Mucosa of stomach (tissue), 1 donor: ENCODE results near the gene TRIM65.
"Not testable (repeated sequence)": the region's sequence is repeated elsewhere in the genome, so short reads cannot be mapped to it uniquely, and the experiment has no call there.

ENCODE experiments used
- H3K27me3 ChIP-seq: one replicate; pipeline ENCODE4 v1.7.0; 2013; ENCODE audit warnings: mild to moderate bottlenecking, low read length; ENCODE audit not compliant: control insufficient read depth, insufficient read depth
- H3K36me3 ChIP-seq: one replicate; pipeline ENCODE4 v1.7.0; 2013; ENCODE audit warnings: low read length; ENCODE audit not compliant: control insufficient read depth, insufficient read depth
- H3K4me1 ChIP-seq: one replicate; pipeline ENCODE4 v1.7.0; 2013; ENCODE audit warnings: mild to moderate bottlenecking, low read length; ENCODE audit not compliant: control insufficient read depth, insufficient read depth
- H3K4me3 ChIP-seq: one replicate; pipeline ENCODE4 v1.7.0; 2013; ENCODE audit warnings: low read length
- H3K9ac ChIP-seq: one replicate; pipeline ENCODE4 v1.7.0; 2013; ENCODE audit warnings: mild to moderate bottlenecking, low read length, moderate library complexity
- H3K9me3 ChIP-seq: one replicate; pipeline ENCODE4 v1.7.0; 2013; ENCODE audit warnings: mild to moderate bottlenecking, low read length, moderate library complexity; ENCODE audit not compliant: control insufficient read depth
- donor health status: Pancreatic carcinoma.

Gene TRIM65

GRCh38 chr17:75876190-75876937, 20.4 kb downstream of the TRIM65 start:
- Histone ChIP-seq H3K9me3 (no peaks in the 10 kb centered on the region), H3K9ac (peak overlapping the region; percentile 87), H3K27me3 (no peaks in the 10 kb centered on the region)

DNA sequence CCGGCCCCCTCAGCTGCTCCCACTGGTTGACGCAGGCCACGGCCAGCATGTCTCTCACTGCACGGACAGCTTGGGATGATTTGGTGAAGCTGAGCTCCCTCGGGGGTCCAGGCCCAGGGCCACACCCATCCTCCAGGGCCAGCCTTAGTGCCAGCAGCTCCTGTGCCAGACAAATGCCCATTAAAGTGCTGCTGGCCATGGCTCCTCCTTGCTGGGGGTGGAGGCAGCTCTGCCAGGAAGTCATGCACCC, 20.9 kb downstream of the TRIM65 start:
- Histone ChIP-seq H3K4me3 (peak overlapping the region; percentile 94), H3K9ac (peak overlapping the region; percentile 87), H3K36me3 (no peaks in the 10 kb centered on the region), H3K9me3 (no peaks in the 10 kb centered on the region), H3K27me3 (no peaks in the 10 kb centered on the region), H3K4me1 (peaks cover 60% of the 10 kb centered on the region)

More at GRCh38 chr17:75876190-75876937, 20.4 kb downstream of the TRIM65 start:
- Histone ChIP-seq H3K4me3 (peak overlapping the region; percentile 94), H3K36me3 (no peaks in the 10 kb centered on the region), H3K4me1 (peaks cover 61% of the 10 kb centered on the region)

- H3K4me3 ChIP-seq, result peak overlapping the region; percentile 94
- peaks cover 60% of the 10 kb centered on the region for H3K4me1 ChIP-seq
- H3K36me3 ChIP-seq, result no peaks in the 10 kb centered on the region
- no peaks in the 10 kb centered on the region for H3K27me3 ChIP-seq
- peak overlapping the region; percentile 87 for H3K9ac ChIP-seq
- H3K9me3 ChIP-seq, result no peaks in the 10 kb centered on the region
Measured at GRCh38 chr17:75875182-75875939, 21.4 kb downstream of the TRIM65 start.

DNA sequence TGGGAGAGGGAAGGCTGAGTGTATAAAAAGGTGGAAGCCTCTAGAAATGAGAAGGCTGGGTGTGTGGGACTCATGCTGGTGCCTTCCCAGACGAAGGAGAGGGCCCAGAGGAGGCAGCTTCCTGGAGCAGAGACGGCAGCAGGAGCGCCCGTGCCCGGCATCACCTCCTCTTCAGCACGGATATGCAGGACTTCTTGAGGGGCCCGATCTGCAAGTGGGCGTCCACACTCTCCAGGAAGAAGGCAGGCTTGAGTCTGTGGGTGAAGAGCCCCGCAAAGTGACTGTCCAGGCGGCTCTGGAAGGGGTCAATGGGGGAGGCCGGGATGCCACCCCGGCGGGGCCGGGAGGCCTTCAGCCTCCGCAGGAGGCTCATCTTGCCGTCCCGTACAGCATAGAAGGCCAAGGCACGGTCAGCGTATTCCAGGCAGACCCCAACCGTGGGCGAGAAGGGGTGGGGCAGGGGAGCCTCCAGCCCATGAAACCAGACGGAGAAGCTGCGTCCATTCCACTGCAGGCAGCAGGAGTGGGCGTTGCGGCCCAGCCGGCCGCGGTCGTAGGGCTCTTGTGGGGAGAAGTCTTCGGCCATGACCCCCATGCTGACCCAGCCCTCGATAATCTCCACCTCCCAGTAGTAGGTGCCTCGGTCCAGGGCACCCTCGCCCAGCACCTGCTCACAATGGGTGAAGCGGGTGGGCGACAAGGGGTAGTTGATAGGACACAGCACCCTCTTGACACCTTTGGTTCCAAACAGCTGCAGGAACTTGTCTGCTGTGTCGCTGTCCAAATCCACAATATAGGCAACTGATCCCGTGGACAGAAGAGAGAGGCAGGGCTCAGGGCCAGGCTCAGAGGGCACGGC, 22.2 kb downstream of the TRIM65 start:
- Histone ChIP-seq H3K9me3 (no peaks in the 10 kb centered on the region), H3K4me1 (peaks cover 66% of the 10 kb centered on the region), H3K36me3 (no peaks in the 10 kb centered on the region), H3K27me3 (no peaks in the 10 kb centered on the region), H3K9ac (peak overlapping the region; percentile 87), H3K4me3 (no peak overlapping the region)

DNA sequence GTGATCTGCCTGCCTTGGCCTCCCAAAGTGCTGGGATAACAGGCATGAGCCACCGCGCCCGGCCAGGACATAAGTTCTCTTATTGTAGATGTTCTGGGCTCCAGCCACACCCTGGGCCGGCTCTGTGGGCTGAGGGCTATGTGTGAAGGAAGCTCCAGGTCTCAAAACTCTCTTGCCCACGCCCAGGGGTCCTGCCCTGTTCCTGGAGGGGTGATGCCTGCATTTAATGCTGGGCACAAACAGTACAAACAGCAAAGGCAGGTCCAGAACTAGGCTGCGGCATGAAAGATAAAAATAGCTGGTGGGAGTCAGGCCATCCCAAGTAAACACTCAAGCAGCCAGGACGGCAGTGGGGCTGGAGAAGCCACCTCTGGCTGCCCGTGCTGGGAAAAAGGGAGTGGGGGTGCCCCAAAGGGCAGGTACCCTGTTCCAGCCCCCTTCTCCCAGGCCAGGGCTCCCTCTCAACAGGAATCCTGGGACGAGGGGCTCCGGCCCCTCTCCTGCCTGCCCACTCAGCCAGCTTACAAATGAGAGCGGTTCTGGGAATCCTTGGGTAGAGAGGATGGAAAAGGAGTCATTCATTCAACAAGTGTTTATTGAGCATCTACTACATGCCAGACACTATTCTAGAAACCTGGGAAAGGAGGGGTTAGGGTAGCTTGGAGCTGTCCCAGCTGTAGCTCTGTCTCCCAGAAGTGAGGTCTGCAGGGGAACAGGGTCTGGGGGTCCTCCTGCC, 23.0 kb downstream of the TRIM65 start:
- Histone ChIP-seq H3K27me3 (no peaks in the 10 kb centered on the region), H3K4me3 (no peak overlapping the region), H3K9me3 (no peaks in the 10 kb centered on the region), H3K4me1 (peaks cover 70% of the 10 kb centered on the region), H3K9ac (peak overlapping the region; percentile 66), H3K36me3 (no peaks in the 10 kb centered on the region)

DNA sequence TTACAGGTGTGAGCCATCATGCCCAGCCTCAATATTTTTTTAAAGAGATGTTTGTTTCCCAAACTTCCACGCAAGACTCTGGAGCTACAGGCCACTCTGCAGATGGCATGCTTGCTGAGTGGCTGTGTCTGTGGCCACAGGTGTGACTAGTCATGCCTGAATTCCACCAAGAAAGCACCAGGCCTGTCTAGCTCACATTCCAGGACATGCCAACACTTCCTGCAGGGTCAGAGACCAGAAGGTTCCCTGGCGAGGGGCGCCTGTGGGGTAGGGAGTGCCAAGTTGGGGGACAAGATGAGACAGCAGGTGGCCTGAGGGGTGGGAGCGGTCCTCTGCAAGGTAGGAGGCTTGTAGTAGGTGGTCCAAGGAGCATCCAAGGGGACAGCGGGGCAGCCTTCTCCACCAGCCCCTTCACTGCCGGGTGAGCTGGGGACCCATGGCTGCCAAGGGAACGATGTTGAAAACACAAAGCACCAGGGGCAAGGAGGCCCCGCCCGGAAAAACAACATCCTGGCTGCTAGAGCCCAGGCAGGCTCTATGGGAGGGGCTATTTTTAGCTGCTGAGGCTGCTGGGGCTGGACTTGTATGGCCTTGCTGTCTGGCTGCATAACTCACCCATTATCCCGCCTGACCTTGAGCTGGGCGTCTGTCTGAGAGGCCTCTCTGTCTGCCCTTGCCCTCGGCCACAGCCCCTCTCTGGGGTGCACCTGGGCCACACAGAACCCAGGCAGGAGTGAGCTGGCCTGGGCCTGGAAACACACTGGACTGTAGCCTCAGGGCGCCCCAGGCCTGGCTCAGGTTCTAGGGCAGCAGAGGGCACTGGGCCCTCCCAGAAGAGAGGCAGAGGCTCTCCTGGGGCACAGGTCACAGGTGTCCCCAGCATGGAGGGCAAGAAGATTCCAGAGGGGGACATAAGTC, 24.1 kb downstream of the TRIM65 start:
- Histone ChIP-seq H3K36me3 (no peaks in the 10 kb centered on the region), H3K9me3 (no peaks in the 10 kb centered on the region), H3K9ac (peak overlapping the region; percentile 66), H3K4me1 (peaks cover 68% of the 10 kb centered on the region), H3K27me3 (no peaks in the 10 kb centered on the region), H3K4me3 (no peak overlapping the region)

DNA sequence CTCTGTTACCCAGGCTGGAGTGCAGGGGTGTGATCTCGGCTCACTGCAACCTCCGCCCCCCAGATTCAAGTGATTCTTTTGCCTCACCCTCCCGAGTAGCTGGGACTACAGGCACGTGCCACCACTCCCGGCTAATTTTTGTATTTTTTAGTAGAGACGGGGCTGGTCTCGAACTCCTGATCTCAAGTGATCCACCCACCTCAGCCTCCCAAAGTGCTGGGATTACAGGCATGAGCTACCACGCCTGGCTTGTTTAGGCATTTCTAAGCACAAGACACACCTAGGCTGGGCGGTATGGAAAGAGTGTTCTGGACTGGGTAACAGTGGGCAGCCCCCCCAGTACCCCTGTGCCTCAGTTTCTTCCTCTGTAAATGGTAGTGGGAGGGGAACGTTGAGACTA, 26.5 kb downstream of the TRIM65 start:
- not testable (repeated sequence) for H3K9ac ChIP-seq, H3K36me3 ChIP-seq, H3K4me3 ChIP-seq, H3K9me3 ChIP-seq, H3K27me3 ChIP-seq
- peaks cover 44% of the 10 kb centered on the region for H3K4me1 ChIP-seq

DNA sequence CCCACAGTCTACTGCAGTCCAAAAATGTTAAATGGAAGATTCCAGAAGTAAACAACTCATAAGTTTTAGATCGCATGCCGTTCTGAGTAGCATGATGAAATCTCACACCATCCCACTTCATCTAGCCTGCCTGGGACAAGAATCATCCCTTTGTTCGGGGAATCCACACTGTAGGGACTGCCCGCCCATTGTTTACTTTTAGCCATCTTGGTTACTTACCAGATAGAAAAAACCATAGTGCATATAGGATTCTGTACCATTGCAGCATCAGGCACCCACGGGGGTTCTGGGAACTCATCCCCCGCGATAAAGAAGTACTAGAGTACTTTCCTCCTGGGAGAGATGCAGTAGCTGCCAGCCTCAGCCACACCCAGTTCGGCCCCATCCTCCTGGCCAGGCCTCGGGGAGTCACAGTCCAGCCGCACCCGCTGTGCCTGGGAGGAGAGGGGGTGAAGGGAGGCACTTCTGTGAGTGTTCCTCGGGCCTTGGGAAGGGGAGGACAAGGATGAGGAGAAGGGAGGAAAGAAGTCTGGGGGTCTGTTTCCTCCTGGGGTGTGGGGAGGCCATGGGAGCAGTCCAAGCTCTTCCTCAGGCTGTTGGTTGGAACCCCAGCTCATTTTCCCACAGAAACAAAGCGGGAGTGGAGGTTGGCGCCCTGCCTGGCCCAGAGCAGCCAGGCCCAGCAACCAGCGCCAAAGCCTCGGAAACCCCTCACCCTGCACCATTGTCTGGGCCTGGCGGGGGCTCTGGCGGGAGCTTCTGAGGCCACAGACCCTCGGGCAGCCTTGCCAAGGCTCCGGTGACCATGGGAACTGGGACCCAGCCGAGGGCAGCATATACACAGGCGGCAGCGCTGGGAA, 27.2 kb downstream of the TRIM65 start:
- H3K9ac ChIP-seq, result no peak overlapping the region
- peaks cover 37% of the 10 kb centered on the region for H3K4me1 ChIP-seq
- H3K27me3 ChIP-seq, result no peaks in the 10 kb centered on the region
- H3K36me3 ChIP-seq, result no peaks in the 10 kb centered on the region
- H3K9me3 ChIP-seq, result no peaks in the 10 kb centered on the region
- H3K4me3 ChIP-seq, result no peak overlapping the region

DNA sequence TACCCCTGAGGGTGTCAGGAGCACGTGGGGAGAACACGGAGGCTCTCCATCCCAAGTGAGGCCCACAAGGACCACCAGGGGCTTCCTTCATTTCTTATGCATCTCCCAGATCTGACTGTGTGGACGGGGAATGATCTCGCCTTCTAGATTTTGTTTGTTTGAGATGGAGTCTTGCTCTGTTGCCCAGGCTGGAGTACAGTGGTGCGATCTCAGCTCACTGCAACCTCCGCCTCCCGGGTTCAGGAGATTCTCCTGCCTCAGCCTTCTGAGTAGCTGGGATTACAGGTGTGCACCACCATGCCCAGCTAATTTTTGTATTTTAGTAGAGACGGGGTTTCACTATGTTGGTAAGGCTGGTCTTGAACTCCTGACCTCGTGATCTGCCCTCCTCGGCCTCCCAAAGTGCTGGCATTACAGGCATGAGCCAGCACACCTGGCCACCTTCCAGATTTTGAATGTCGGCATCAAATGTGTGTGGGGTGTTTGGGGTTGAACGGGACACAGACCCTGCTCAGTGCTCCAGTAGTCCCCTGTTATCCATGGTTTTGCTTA, 27.9 kb downstream of the TRIM65 start:
- peaks cover 30% of the 10 kb centered on the region for H3K4me1 ChIP-seq
- H3K36me3 ChIP-seq, H3K4me3 ChIP-seq, H3K27me3 ChIP-seq, H3K9me3 ChIP-seq, H3K9ac ChIP-seq: not testable (repeated sequence)

- peaks cover 13% of the 10 kb centered on the region for H3K4me1 ChIP-seq
- H3K4me3 ChIP-seq, H3K27me3 ChIP-seq, H3K9ac ChIP-seq, H3K9me3 ChIP-seq, H3K36me3 ChIP-seq: not testable (repeated sequence)
Measured at GRCh38 chr17:75865404-75866188, 31.2 kb downstream of the TRIM65 start.
